ENCODE data around the gene SLC46A1.

The SLC46A1 gene

GRCh38 chr17:28421787-28422305, 15.8 kb upstream of the SLC46A1 start:
- Histone ChIP-seq H3K27me3 (ENCODE audit: control insufficient read depth, insufficient read depth, low read length) (peaks cover 36% of the 10 kb centered on the region), H3K4me2 (ENCODE audit: low read length) (no peak overlapping the region), H3K4me1 (ENCODE audit: control insufficient read depth, insufficient read depth, low read length) (no peaks in the 10 kb centered on the region), H3K36me3 (ENCODE audit: insufficient read depth, low read length) (no peaks in the 10 kb centered on the region), H3K9me3 (replicated peaks; ENCODE audit: low read length) (no peaks in the 10 kb centered on the region), H3K4me3 (ENCODE audit: low read length) (no peak overlapping the region), H3K9ac (ENCODE audit: low read depth, low read length) (no peak overlapping the region)

GRCh38 chr17:28416703-28417311, 10.8 kb upstream of the SLC46A1 start:
- Histone ChIP-seq H3K27me3 (ENCODE audit: control insufficient read depth, insufficient read depth, low read length) (peaks cover 38% of the 10 kb centered on the region), H3K9ac (ENCODE audit: low read depth, low read length) (no peak overlapping the region), H3K36me3 (ENCODE audit: insufficient read depth, low read length) (no peaks in the 10 kb centered on the region), H3K4me1 (ENCODE audit: control insufficient read depth, insufficient read depth, low read length) (no peaks in the 10 kb centered on the region), H3K4me3 (ENCODE audit: low read length) (no peak overlapping the region), H3K4me2 (ENCODE audit: low read length) (no peak overlapping the region), H3K9me3 (replicated peaks; ENCODE audit: low read length) (no peaks in the 10 kb centered on the region)

GRCh38 chr17:28415886-28416285, 9.9 kb upstream of the SLC46A1 start:
- Histone ChIP-seq H3K4me2 (ENCODE audit: low read length) (no peak overlapping the region), H3K9ac (ENCODE audit: low read depth, low read length) (no peak overlapping the region), H3K4me3 (ENCODE audit: low read length) (no peak overlapping the region), H3K9me3 (replicated peaks; ENCODE audit: low read length) (no peaks in the 10 kb centered on the region), H3K4me1 (ENCODE audit: control insufficient read depth, insufficient read depth, low read length) (no peaks in the 10 kb centered on the region), H3K36me3 (ENCODE audit: insufficient read depth, low read length) (no peaks in the 10 kb centered on the region), H3K27me3 (ENCODE audit: control insufficient read depth, insufficient read depth, low read length) (peaks cover 47% of the 10 kb centered on the region)

- Histone ChIP-seq H3K9ac (ENCODE audit: low read depth, low read length) (no peak overlapping the region), H3K4me2 (ENCODE audit: low read length) (no peak overlapping the region), H3K36me3 (ENCODE audit: insufficient read depth, low read length) (no peaks in the 10 kb centered on the region), H3K4me3 (ENCODE audit: low read length) (no peak overlapping the region), H3K27me3 (ENCODE audit: control insufficient read depth, insufficient read depth, low read length) (peaks cover 46% of the 10 kb centered on the region), H3K4me1 (ENCODE audit: control insufficient read depth, insufficient read depth, low read length) (no peaks in the 10 kb centered on the region), H3K9me3 (replicated peaks; ENCODE audit: low read length) (no peaks in the 10 kb centered on the region)
Observed at GRCh38 chr17:28413804-28414203, 7.8 kb upstream of the SLC46A1 start.

GRCh38 chr17:28412099-28412498, 6.1 kb upstream of the SLC46A1 start:
- Histone ChIP-seq H3K9me3 (replicated peaks; ENCODE audit: low read length) (no peaks in the 10 kb centered on the region), H3K4me3 (ENCODE audit: low read length) (no peak overlapping the region), H3K9ac (ENCODE audit: low read depth, low read length) (no peak overlapping the region), H3K36me3 (ENCODE audit: insufficient read depth, low read length) (no peaks in the 10 kb centered on the region), H3K4me2 (ENCODE audit: low read length) (no peak overlapping the region), H3K4me1 (ENCODE audit: control insufficient read depth, insufficient read depth, low read length) (no peaks in the 10 kb centered on the region), H3K27me3 (ENCODE audit: control insufficient read depth, insufficient read depth, low read length) (peaks cover 46% of the 10 kb centered on the region)

- H3K9ac ChIP-seq (ENCODE audit: low read depth, low read length): no peak overlapping the region
- H3K4me1 ChIP-seq (ENCODE audit: control insufficient read depth, insufficient read depth, low read length): peaks cover 17% of the 10 kb centered on the region
- no peaks in the 10 kb centered on the region for H3K9me3 ChIP-seq (replicated peaks; ENCODE audit: low read length)
- H3K4me2 ChIP-seq (ENCODE audit: low read length): no peak overlapping the region
- no peak overlapping the region for H3K4me3 ChIP-seq (ENCODE audit: low read length)
- H3K27me3 ChIP-seq (ENCODE audit: control insufficient read depth, insufficient read depth, low read length): peaks cover 27% of the 10 kb centered on the region
- H3K36me3 ChIP-seq (ENCODE audit: insufficient read depth, low read length): no peaks in the 10 kb centered on the region
Observed at GRCh38 chr17:28407974-28408306, 1.9 kb upstream of the SLC46A1 start.

GRCh38 chr17:28407130-28407973, 1.3 kb upstream of the SLC46A1 start:
- no peak overlapping the region for H3K4me2 ChIP-seq (ENCODE audit: low read length)
- no peak overlapping the region for H3K4me3 ChIP-seq (ENCODE audit: low read length)
- H3K36me3 ChIP-seq (ENCODE audit: insufficient read depth, low read length): no peaks in the 10 kb centered on the region
- no peaks in the 10 kb centered on the region for H3K9me3 ChIP-seq (replicated peaks; ENCODE audit: low read length)
- no peak overlapping the region for H3K9ac ChIP-seq (ENCODE audit: low read depth, low read length)
- H3K27me3 ChIP-seq (ENCODE audit: control insufficient read depth, insufficient read depth, low read length): peaks cover 21% of the 10 kb centered on the region
- H3K4me1 ChIP-seq (ENCODE audit: control insufficient read depth, insufficient read depth, low read length): peaks cover 17% of the 10 kb centered on the region

- H3K27me3 ChIP-seq (ENCODE audit: control insufficient read depth, insufficient read depth, low read length): peaks cover 12% of the 10 kb centered on the region
- peaks cover 17% of the 10 kb centered on the region for H3K4me1 ChIP-seq (ENCODE audit: control insufficient read depth, insufficient read depth, low read length)
- H3K36me3 ChIP-seq (ENCODE audit: insufficient read depth, low read length): no peaks in the 10 kb centered on the region
- peak overlapping the region; percentile 82 for H3K4me3 ChIP-seq (ENCODE audit: low read length)
- no peaks in the 10 kb centered on the region for H3K9me3 ChIP-seq (replicated peaks; ENCODE audit: low read length)
- peak overlapping the region; percentile 98 for H3K4me2 ChIP-seq (ENCODE audit: low read length)
- H3K9ac ChIP-seq (ENCODE audit: low read depth, low read length): no peak overlapping the region
Observed at GRCh38 chr17:28406473-28406814, 432 bp upstream of the SLC46A1 start.

GRCh38 chr17:28404812-28405570, 1.0 kb downstream of the SLC46A1 start:
- H3K4me3 ChIP-seq (ENCODE audit: low read length): peak overlapping the region; percentile 82
- peaks cover 4% of the 10 kb centered on the region for H3K27me3 ChIP-seq (ENCODE audit: control insufficient read depth, insufficient read depth, low read length)
- peak overlapping the region; percentile 98 for H3K4me2 ChIP-seq (ENCODE audit: low read length)
- peak overlapping the region; percentile 66 for H3K9ac ChIP-seq (ENCODE audit: low read depth, low read length)
- H3K9me3 ChIP-seq (replicated peaks; ENCODE audit: low read length): no peaks in the 10 kb centered on the region
- H3K36me3 ChIP-seq (ENCODE audit: insufficient read depth, low read length): no peaks in the 10 kb centered on the region
- peaks cover 17% of the 10 kb centered on the region for H3K4me1 ChIP-seq (ENCODE audit: control insufficient read depth, insufficient read depth, low read length)

- Histone ChIP-seq H3K9ac (ENCODE audit: low read depth, low read length) (no peak overlapping the region), H3K4me2 (ENCODE audit: low read length) (peak overlapping the region; percentile 98), H3K9me3 (replicated peaks; ENCODE audit: low read length) (no peaks in the 10 kb centered on the region), H3K4me3 (ENCODE audit: low read length) (no peak overlapping the region), H3K36me3 (ENCODE audit: insufficient read depth, low read length) (no peaks in the 10 kb centered on the region), H3K4me1 (ENCODE audit: control insufficient read depth, insufficient read depth, low read length) (peaks cover 17% of the 10 kb centered on the region), H3K27me3 (ENCODE audit: control insufficient read depth, insufficient read depth, low read length) (peaks cover 4% of the 10 kb centered on the region)
Observed at GRCh38 chr17:28404461-28404811, 1.6 kb downstream of the SLC46A1 start.

GRCh38 chr17:28404007-28404406, 2.0 kb downstream of the SLC46A1 start:
- Histone ChIP-seq H3K9ac (ENCODE audit: low read depth, low read length) (no peak overlapping the region), H3K4me2 (ENCODE audit: low read length) (no peak overlapping the region), H3K4me1 (ENCODE audit: control insufficient read depth, insufficient read depth, low read length) (peaks cover 17% of the 10 kb centered on the region), H3K36me3 (ENCODE audit: insufficient read depth, low read length) (no peaks in the 10 kb centered on the region), H3K4me3 (ENCODE audit: low read length) (no peak overlapping the region), H3K9me3 (replicated peaks; ENCODE audit: low read length) (no peaks in the 10 kb centered on the region), H3K27me3 (ENCODE audit: control insufficient read depth, insufficient read depth, low read length) (peaks cover 4% of the 10 kb centered on the region)
